ENCODE measurements around the gene SFXN5. TPM values are rescaled to one million over a fixed set of nuclear protein-coding genes. Genes with fewer than 3 reads are reported as not detected.

SFXN5 gene
- total RNA-seq, 2 donors from 2014 or later: 16.6 to 18.1 TPM

GRCh38 chr2:72971036-72971435 lies 100.5 kb downstream of the SFXN5 start:
- Histone ChIP-seq H3K27me3 (replicated peaks; ENCODE audit: insufficient read depth) (no peaks in the 10 kb centered on the region), H3K4me1 (ENCODE audit: control insufficient read depth in 1 of 2, low read depth in 2 of 2) (no peaks in the 10 kb centered on the region), H3K36me3 (no peaks in the 10 kb centered on the region), H3K27ac (no peak overlapping the region), H3K4me3 (no peak overlapping the region), H3K9me3 (no peaks in the 10 kb centered on the region)
- ATAC-seq (ENCODE audit: insufficient number of reproducible peaks, low FRiP score, low read depth) (no peak), DNase-seq (ENCODE audit: low spot score) (no peak)
- TF ChIP-seq CTCF (IDR thresholded peaks at IDR 0.05): no peak

GRCh38 chr2:72969706-72970105 lies 101.8 kb downstream of the SFXN5 start:
- ATAC-seq (ENCODE audit: insufficient number of reproducible peaks, low FRiP score, low read depth): no peak
- Histone ChIP-seq H3K4me1 (ENCODE audit: control insufficient read depth in 1 of 2, low read depth in 2 of 2) (no peaks in the 10 kb centered on the region), H3K27ac (no peak overlapping the region), H3K27me3 (replicated peaks; ENCODE audit: insufficient read depth) (no peaks in the 10 kb centered on the region), H3K4me3 (no peak overlapping the region), H3K36me3 (no peaks in the 10 kb centered on the region), H3K9me3 (no peaks in the 10 kb centered on the region)
- no peak for DNase-seq (ENCODE audit: low spot score)
- no peak for TF ChIP-seq CTCF (IDR thresholded peaks at IDR 0.05)

DNA sequence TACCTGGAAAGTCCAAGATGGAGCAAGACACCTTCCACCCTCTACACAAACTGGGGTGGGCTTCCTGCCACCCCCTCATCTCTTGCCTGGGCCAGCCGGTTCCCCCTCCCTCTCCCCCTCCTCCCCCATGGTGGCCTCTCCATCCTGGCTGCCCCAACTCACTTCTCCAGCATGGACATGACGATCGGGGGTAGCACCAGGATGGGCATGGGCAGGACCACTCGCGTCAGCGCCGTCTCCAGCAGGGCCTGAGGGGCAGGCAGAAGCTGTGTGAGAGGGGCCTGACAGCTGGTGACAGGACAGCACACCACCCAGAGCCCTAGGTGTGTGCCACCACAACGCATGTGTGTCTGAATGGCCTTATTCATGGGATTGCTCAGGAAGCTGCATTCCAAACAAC lies 103.2 kb downstream of the SFXN5 start:
- no peak for DNase-seq (ENCODE audit: low spot score)
- no peaks in the 10 kb centered on the region for H3K27me3 ChIP-seq (replicated peaks; ENCODE audit: insufficient read depth)
- no peak for ATAC-seq (ENCODE audit: insufficient number of reproducible peaks, low FRiP score, low read depth)
- H3K4me3 ChIP-seq: no peak overlapping the region
- no peaks in the 10 kb centered on the region for H3K9me3 ChIP-seq
- no peak overlapping the region for H3K27ac ChIP-seq
- no peak for TF ChIP-seq CTCF (IDR thresholded peaks at IDR 0.05)
- no peaks in the 10 kb centered on the region for H3K36me3 ChIP-seq
- H3K4me1 ChIP-seq (ENCODE audit: control insufficient read depth in 1 of 2, low read depth in 2 of 2): no peaks in the 10 kb centered on the region

DNA sequence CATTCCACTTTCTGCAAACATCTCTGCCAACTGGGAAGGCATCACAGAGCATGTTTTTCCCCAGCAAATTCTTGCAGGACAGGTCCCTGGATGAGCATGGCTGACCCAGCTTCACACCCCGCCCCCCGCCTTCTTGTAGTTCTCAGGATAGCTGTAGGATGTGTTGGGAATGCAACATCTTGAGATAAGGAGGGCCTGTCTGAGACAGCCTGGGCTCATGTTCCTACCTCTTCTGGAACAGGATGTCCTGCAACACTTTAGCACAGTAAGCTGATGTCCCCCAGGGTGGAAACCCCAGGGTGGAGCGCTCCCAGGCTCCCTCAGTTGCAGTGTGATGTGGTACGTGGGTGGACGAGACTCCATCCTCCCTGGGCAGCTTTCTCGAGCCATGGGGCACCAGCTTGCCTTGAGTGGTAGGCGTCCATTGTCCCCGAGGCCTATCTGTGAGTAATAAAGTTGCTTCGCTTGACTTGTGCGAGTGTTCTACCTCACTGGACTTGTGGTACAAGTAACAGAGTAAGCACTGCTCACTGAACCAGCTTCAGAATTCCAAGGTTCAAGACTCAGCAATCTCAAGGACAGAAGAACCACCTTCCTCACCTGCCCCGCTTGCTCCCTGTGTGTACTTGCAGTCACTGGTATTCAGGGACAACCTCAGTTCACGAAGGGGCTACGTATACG lies 105.6 kb downstream of the SFXN5 start:
- no peak overlapping the region for H3K27ac ChIP-seq
- no peaks in the 10 kb centered on the region for H3K9me3 ChIP-seq
- TF ChIP-seq CTCF (IDR thresholded peaks at IDR 0.05): no peak
- H3K4me3 ChIP-seq: no peak overlapping the region
- DNase-seq (ENCODE audit: low spot score): no peak
- no peaks in the 10 kb centered on the region for H3K27me3 ChIP-seq (replicated peaks; ENCODE audit: insufficient read depth)
- H3K4me1 ChIP-seq (ENCODE audit: control insufficient read depth in 1 of 2, low read depth in 2 of 2): no peaks in the 10 kb centered on the region
- H3K36me3 ChIP-seq: no peaks in the 10 kb centered on the region
- no peak for ATAC-seq (ENCODE audit: insufficient number of reproducible peaks, low FRiP score, low read depth)

DNA sequence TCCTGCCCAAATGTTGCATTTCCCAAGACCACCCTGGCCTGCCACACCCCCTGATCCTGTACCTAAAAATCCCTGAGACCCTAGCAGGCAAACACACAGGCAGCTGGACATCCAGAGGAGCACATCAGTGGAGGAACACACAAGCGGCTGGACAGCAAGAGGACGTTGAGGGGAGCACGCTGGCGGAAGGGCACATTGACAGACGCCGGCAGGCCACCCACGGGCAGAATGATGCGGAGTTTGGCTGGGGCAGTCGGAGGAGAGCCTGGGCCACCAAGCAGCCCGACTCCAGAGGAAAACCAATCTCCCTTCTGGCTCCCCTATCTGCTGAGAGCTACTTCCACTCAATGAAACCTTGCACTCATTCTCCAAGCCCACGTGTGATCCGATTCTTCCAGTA lies 106.5 kb downstream of the SFXN5 start:
- DNase-seq (ENCODE audit: low spot score): no peak
- no peaks in the 10 kb centered on the region for H3K36me3 ChIP-seq
- ATAC-seq (ENCODE audit: insufficient number of reproducible peaks, low FRiP score, low read depth): no peak

More for the DNA sequence above, 106.5 kb downstream of the SFXN5 start:
- Histone ChIP-seq H3K27ac (no peak overlapping the region), H3K9me3 (no peaks in the 10 kb centered on the region), H3K27me3 (replicated peaks; ENCODE audit: insufficient read depth) (no peaks in the 10 kb centered on the region), H3K4me1 (ENCODE audit: control insufficient read depth in 1 of 2, low read depth in 2 of 2) (no peaks in the 10 kb centered on the region), H3K4me3 (no peak overlapping the region)
- TF ChIP-seq CTCF (IDR thresholded peaks at IDR 0.05): no peak
